Stimulated activated CD4-positive, alpha-beta T cell treated with anti-CD3 and anti-CD28 coated beads, TNF-alpha, amount 100 ng/mL, for 4 hours (primary cell): ENCODE measurements around the gene MRGPRD.

Experiments used
- DNase-seq, 3 experiments: peaks; one replicate each; pipeline ENCODE4 v3.0.0-alpha.2; 2020; ENCODE audit warnings: low read depth in 3 of 3

Gene MRGPRD

GRCh38 chr11:68947151-68947550, 33.6 kb downstream of the MRGPRD start:
- DNase-seq, result no peak

DNA sequence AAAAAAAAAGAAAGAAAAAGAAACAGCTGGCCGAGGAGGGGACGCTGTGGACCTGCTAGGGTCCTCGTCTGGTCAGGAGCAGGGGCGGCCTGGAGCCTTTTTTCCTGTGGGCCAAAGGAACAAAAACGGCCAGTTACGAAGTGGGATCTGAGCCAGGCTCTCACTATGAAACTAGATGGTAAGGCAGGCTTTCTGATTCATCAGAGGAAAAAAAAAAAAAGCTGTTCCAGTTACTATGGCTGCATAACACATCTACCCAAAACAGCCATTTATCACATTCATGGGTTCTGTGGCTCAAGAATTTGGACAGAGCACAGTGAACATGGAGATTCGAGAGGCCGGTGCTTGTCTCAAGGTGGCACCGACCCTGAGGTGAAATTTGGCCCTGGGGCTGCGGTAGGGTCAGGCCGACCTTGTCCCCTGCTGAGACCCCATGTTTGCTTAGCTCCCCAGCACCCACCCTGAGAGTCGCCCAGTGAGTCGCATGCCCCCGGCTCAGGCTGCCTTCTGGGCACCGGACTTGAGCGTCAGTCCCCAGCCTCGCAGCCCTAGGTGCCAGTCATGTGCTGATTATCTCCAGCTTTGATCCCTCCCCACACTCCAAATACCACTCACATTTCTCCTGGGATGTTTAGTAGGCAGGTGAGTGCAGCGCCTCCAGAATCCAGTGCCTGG, 34.2 kb downstream of the MRGPRD start:
- no peak for DNase-seq

DNA sequence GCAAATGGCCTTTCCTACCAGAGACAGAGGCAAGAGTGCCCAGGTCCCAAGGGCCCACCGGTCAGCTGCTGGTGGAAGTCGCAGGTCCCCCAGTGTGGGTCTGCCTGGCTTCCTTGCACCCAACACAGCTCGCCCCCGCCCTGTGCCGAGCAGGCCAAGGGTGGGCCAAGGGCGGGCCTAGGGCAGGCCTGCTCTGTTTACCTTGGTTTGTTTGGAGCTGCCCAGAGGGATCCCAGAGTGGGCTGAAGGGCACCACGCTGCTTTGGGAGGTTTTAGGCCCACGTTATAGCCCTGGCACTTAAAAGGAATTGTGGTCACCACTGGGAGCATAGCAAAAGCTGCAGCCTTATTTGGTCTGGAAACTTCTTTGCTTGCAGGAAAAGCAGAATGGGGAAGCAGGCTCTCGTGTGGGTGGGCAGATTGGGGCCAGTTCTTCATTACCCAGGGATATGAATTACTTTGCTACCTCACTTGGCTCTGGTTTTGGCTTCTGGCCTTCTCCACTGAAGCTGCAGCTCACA, 38.0 kb downstream of the MRGPRD start:
- no peak for DNase-seq

GRCh38 chr11:68942095-68942620, 38.6 kb downstream of the MRGPRD start:
- no peak for DNase-seq

DNA sequence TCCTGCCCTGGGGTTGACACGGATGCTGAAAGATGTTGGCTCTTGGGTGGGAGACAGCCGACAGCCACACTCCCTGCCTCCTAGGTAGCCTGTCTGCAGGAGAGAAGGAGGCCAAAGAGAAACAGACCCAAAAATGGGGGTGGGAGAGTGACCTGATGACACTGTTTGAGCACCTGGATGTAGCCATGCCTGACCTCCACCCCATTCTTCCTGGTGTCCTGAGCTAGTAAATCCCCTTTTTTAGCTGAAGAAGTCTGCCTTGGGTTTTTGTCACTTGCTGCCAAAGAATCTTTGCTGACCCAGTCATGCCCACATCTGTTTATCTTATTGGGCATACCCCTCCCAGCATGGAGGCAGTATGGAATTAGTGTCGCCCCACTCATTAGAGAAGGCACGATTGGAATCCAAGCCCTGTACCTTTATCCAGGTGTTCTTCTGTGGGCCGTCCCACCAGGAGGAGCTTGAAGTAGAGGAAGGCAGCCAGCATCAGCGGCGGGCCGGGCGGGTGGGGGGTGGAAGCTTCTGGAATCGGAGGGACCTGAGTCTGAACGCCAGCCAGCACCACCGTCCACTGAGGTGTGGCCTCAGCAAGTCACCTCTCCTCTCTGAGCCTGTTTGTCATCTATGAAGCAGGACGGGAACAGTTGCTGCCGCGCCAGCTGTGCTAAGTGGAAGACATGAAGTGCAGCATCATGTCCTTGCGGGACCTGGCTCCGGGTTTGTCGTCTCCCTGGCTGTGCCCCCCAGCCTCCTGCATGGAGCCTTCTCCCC, 39.3 kb downstream of the MRGPRD start:
- DNase-seq, result no peak

- DNase-seq, result no peak
These were observed 40.0 kb downstream of the MRGPRD start for GRCh38 chr11:68940651-68941323.

DNA sequence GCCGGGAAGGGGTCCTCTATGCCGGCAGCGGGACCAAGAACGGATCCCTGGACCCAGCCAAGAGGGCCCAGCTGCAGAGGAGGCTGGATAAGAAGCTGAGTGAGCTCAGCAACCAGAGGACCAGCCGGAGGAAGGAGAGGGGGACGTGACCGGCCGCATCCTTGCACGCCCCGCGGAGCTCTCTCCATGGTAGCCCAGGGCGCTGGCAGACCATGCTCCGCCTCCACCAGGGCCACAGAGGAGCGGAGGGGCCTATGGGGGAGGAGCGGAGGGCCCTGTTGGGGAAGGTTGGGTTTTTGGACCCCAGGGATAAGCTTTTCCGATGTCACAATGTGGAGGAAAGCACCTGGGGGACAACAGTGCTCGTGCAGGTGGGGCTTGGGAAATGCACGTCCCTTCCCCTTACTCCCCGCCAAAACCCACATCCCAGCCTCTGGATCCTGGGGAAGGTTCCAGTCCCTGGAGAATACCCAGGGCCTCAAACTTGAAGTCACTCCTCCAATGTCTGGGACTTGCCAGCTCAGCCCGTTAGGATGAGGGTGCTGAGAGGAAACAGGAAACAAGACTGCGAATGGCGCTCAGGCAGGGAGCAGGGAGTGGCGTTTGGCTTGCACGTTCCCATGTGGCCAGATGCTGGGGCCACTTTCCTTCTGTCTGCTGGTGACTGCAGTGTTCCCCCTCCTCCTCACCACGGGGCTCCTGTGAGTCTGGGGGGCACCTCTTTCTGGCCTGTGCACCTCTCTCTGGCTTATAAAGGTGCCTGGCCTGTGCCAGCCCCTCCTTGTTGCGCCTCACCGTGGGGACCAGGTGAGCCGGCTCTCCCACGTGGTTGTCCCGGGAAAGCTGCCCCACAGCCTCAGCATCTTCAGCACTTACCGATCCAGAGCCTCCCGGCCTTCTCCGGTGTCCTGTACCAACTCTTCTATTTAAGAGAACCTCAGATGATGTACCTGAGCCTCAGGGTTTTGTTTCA, 40.9 kb downstream of the MRGPRD start:
- DNase-seq, result no peak

- no peak for DNase-seq
These were observed 41.8 kb downstream of the MRGPRD start for GRCh38 chr11:68938816-68939582.

DNA sequence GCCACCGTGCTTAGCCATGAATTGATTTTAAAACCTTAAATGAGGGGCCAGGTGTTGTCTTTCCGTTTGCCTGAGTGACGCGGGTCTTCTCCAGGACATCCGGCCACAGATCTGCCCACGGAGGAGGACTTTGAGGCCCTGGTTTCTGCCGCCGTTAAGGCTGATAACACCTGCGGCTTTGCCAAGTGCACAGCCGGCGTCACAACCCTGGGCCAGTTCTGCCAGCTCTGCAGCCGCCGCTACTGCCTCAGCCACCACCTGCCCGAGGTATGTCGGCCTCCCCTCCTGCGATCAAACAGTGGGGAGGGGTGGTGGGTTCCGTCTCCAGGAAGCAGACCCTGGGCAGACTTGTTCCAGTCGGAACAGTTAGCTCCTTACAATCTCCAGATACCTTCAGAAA, 42.7 kb downstream of the MRGPRD start:
- DNase-seq, result no peak

DNA sequence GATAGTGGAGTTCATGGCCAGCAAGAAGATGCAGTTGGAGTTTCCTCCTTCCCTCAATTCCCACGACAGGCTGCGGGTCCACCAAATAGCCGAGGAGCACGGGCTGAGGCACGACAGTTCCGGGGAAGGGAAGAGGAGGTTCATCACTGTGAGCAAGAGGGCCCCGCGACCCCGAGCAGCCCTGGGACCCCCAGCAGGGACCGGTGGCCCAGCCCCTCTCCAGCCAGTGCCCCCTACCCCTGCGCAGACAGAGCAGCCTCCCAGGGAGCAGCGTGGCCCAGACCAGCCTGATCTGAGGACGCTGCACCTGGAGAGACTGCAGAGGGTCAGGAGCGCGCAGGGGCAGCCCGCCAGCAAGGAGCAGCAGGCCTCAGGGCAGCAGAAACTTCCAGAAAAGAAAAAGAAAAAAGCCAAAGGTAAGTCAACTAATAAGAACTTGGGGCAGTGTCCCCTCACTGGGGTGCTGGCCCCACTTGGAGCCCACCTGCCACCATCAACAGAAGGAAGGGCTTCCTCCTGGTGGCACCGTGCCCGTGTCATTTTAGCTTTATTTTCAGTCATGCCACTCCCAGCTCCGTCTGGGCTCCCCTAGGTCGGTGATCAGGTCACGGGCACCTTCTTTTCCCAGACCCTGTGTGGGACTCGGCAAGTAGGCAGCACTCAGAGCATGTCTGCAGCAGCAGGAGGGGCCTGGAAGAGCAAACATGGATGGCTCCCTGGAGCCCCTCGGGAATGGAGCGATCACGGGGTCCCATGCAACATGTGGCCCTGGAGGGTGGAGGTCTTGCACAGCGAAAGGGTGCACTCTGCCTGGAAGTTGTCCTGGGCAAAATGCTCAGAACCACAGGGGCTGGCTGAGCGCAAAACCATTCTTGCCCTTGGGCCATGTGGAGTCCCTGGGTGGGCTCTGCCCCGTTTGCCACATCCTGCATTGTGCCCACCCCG, 43.8 kb downstream of the MRGPRD start:
- no peak for DNase-seq

- no peak for DNase-seq
These were observed 44.5 kb downstream of the MRGPRD start for GRCh38 chr11:68936358-68936636.

DNA sequence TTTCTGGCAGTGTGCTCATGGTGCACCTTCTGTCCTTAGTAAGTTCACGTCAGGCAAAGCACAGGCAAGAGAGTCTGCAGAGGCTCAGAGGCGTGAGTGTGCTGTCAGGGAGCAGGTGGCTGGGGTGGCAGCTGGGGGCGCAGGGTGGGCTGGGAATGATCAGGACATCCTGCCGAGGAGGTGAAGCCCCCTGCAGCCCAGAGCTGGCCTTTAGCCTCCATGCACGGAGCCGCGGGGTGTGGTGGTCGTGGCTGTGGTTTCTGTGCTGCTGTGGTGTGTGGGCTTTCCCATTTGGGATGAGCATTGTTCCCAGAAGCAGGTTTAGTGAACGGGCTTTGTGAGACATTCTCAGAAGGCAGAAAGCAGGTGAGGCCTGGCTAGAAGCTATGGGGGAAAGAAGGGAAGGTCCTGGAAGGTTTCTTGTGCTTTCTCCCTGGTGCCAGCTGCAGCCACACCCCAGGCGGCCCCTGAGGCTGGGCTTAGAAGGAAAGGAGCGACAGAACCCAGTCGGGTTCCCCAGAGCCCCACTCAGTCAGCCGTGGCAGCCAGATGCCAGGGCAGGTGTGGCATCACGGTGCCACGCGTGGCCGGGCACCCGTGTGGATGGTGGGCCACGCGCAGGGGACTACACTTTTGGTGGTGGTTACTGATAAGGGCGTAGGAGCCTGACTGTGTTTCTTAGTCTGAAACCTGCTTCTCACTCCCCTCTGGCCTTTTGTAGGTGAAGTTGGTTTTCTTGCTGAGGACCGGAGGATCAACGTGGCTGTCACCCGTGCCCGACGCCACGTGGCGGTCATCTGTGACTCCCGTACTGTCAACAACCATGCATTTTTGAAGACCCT, 45.0 kb downstream of the MRGPRD start:
- no peak for DNase-seq

DNA sequence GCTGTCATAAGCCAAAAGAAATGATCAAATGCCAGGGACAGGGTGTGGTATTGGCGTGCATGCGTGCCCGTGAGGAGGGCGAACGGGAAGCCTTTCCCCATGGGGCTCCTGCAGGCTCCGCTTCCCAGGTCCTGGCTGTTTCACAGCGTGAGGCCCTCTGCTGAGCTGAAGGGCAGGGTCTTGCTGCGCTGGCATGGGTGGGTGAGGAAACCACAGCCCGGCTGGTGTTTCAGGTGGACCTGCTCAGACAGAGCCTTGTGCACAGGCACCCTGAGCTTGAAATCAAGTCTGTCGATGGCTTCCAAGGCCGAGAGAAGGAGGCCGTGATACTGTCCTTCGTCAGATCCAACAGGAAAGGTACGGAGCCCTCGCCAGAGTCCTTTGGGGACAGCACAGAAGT, 45.7 kb downstream of the MRGPRD start:
- no peak for DNase-seq

DNA sequence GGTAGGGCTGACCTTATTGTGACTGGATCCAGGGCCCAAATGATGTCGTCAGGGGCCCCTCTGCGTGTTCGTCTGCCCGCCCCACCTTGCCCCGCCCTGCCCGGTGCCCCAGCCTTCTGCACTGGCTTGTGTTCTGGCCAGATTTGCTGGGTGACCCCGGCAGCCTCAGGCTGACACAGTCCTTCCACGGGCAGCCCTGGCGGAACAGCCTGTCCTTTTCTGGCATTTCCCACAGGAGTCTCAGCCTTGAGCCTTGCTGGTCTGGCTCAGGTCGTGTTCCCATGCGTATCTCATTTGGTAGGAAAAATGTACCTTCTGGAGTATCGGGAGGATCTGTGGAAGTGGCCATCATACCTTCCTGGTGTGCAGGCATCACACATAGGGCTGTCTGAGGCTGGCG, 46.1 kb downstream of the MRGPRD start:
- no peak for DNase-seq

GRCh38 chr11:68934321-68934645, 46.5 kb downstream of the MRGPRD start:
- no peak for DNase-seq

GRCh38 chr11:68933605-68934320, 47.0 kb downstream of the MRGPRD start:
- DNase-seq, result no peak

DNA sequence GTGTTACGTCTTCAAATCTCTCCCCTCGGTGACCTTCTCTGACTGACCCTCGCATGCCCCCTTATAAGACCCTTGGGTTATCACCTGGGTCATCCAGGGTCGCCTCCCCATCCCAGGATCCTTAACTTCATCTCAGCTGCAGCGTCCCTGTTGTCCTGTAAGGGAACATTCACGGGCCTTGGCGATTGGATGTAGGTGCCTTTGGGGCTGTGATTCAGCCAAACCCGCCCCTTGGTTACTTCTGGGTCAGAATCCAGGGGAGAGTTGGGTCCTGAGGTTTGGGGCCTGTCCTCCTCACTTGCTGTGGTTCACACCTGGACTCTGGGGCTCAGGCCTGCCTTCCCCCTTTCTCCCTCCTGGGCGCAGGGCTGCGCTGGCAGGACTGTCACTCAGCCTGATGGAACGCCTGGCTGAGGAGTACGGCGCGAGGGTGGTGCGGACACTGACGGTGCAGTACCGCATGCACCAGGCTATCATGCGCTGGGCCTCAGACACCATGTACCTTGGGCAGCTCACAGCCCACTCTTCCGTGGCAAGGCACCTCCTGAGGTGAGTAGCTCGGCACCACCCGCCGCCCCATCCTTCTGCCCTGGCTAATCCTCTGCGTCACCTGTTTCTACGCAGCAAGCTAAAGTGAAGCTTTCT, 47.7 kb downstream of the MRGPRD start:
- DNase-seq, result no peak

DNA sequence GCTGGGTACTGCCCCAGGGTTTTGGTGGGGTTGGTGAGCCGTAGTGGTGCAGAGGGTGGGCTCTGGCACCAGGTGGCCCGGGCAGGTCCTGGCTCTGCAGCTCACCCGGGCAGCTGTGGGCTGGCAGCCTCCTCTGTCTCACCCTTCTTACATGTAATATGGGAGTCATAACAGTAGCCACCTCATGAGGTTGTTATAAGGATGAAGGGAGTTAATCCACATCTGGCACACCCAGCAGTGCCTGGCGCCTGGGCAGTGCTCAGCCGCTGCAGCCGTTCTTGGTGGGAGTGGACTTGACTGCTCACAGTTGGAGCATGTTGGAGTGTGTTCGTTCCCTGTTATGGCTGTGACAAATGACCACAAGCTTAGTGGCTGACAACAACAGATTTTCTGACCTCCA, 48.4 kb downstream of the MRGPRD start:
- DNase-seq, result no peak
